COLO829 (cell line): ENCODE results near the gene ABCA10.

Experiments used
- DNase-seq: peaks from one replicate; pipeline ENCODE4 v3.0.0; 2012; ENCODE audit warnings: low spot score

The ABCA10 gene

GRCh38 chr17:69103557-69104233, 124.9 kb downstream of the ABCA10 start:
- no peak for DNase-seq

- no peak for DNase-seq
These were observed 130.0 kb downstream of the ABCA10 start for GRCh38 chr17:69098625-69099024.
